ENCODE measurements around the gene STOX1. TPM values are rescaled to one million over a fixed set of nuclear protein-coding genes. Genes with fewer than 3 reads are reported as not detected.

The STOX1 gene
- total RNA-seq, 3 donors from 2014 or later (not counting 1 experiment from before 2014, with no cell fraction given), result 0.07 TPM; not detected in 2

DNA sequence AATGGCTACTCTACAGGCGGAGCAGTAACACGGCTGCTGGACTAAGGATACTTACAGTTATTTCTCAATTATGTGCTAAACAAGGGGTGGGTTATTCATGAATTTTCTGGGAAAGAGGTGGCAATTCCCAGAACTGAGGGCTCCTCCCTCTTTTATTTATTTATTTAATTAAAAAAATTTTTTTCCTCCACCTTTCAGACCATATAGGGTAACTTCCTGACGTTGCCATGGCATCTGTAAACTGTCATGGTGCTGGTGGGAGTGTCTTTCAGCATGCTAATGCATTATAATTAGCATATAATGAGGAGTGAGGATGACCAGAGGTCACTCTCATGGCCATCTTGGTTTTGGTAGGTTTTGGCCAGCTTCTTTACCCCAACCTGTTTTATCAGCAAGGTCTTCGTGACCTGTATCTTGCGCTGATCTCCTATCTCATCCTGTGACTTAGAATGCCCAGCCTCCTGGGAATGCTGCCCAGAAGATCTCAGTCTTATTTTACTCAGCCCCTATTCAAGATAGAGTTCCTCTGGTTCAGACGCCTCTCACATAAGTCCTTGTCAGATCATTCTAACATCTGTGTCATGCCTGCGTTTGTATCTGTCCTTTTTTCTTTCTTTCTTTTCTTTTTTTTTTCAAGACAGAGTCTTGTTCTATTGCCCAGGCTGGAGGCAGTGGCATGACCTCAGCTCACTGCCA lies 15.9 kb upstream of the STOX1 start:
- Mint-ChIP-seq H3K27ac (no peak overlapping the region), H3K27me3 (ENCODE audit: low read depth in 2 of 2) (no peaks in the 10 kb centered on the region), H3K9me3 (no peaks in the 10 kb centered on the region), H3K4me3 (no peak overlapping the region), H3K36me3 (no peaks in the 10 kb centered on the region), H3K4me1 (no peaks in the 10 kb centered on the region)
- no peak overlapping the region for H3K27ac ChIP-seq (ENCODE audit: low read length)
- H3K4me3 ChIP-seq (ENCODE audit: low read length), result no peak overlapping the region
- intact Hi-C loops (cut with micrococcal nuclease), result no loop called here
- WGBS (ENCODE audit: insufficient coverage), result 95% methylated on average over 6 of the region's 7 CpGs
- H3K9me3 ChIP-seq (ENCODE audit: control insufficient read depth, insufficient read depth, low read length), result no peaks in the 10 kb centered on the region
- no peaks in the 10 kb centered on the region for H3K36me3 ChIP-seq (ENCODE audit: control insufficient read depth, insufficient read depth, low read length)
- DNase-seq (no peak), ATAC-seq (no peak)
- H3K4me1 ChIP-seq (ENCODE audit: control insufficient read depth, insufficient read depth, low read length), result no peaks in the 10 kb centered on the region
- no peaks in the 10 kb centered on the region for H3K27me3 ChIP-seq (ENCODE audit: control insufficient read depth, insufficient read depth, low read length)
- TF ChIP-seq, protein P1, sequence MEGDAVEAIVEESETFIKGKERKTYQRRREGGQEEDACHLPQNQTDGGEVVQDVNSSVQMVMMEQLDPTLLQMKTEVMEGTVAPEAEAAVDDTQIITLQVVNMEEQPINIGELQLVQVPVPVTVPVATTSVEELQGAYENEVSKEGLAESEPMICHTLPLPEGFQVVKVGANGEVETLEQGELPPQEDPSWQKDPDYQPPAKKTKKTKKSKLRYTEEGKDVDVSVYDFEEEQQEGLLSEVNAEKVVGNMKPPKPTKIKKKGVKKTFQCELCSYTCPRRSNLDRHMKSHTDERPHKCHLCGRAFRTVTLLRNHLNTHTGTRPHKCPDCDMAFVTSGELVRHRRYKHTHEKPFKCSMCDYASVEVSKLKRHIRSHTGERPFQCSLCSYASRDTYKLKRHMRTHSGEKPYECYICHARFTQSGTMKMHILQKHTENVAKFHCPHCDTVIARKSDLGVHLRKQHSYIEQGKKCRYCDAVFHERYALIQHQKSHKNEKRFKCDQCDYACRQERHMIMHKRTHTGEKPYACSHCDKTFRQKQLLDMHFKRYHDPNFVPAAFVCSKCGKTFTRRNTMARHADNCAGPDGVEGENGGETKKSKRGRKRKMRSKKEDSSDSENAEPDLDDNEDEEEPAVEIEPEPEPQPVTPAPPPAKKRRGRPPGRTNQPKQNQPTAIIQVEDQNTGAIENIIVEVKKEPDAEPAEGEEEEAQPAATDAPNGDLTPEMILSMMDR (IDR thresholded peaks at IDR 0.05), result no peak

GRCh38 chr10:68812420-68812819 lies 14.9 kb upstream of the STOX1 start:
- 90% methylated on average over 4 of the region's 4 CpGs for WGBS (ENCODE audit: insufficient coverage)
- no peaks in the 10 kb centered on the region for H3K27me3 Mint-ChIP-seq (ENCODE audit: low read depth in 2 of 2)
- H3K36me3 Mint-ChIP-seq, result no peaks in the 10 kb centered on the region
- no peak for DNase-seq
- no peak for ATAC-seq
- Histone ChIP-seq H3K4me1 (ENCODE audit: control insufficient read depth, insufficient read depth, low read length) (no peaks in the 10 kb centered on the region), H3K27me3 (ENCODE audit: control insufficient read depth, insufficient read depth, low read length) (no peaks in the 10 kb centered on the region), H3K36me3 (ENCODE audit: control insufficient read depth, insufficient read depth, low read length) (no peaks in the 10 kb centered on the region), H3K27ac (ENCODE audit: low read length) (no peak overlapping the region), H3K4me3 (ENCODE audit: low read length) (no peak overlapping the region), H3K9me3 (ENCODE audit: control insufficient read depth, insufficient read depth, low read length) (no peaks in the 10 kb centered on the region)
- intact Hi-C loops (cut with micrococcal nuclease), result no loop called here
- H3K4me1 Mint-ChIP-seq, result no peaks in the 10 kb centered on the region
- no peak overlapping the region for H3K4me3 Mint-ChIP-seq
- no peaks in the 10 kb centered on the region for H3K9me3 Mint-ChIP-seq
- no peak overlapping the region for H3K27ac Mint-ChIP-seq
- TF ChIP-seq, protein P1 (IDR thresholded peaks at IDR 0.05), result no peak

- TF ChIP-seq, protein P1 (IDR thresholded peaks at IDR 0.05), result no peak
- Mint-ChIP-seq H3K27ac (no peak overlapping the region), H3K9me3 (no peaks in the 10 kb centered on the region), H3K4me3 (no peak overlapping the region), H3K36me3 (no peaks in the 10 kb centered on the region), H3K4me1 (no peaks in the 10 kb centered on the region), H3K27me3 (ENCODE audit: low read depth in 2 of 2) (no peaks in the 10 kb centered on the region)
- DNase-seq (no peak), ATAC-seq (no peak)
- Histone ChIP-seq H3K4me3 (ENCODE audit: low read length) (no peak overlapping the region), H3K9me3 (ENCODE audit: control insufficient read depth, insufficient read depth, low read length) (no peaks in the 10 kb centered on the region), H3K4me1 (ENCODE audit: control insufficient read depth, insufficient read depth, low read length) (no peaks in the 10 kb centered on the region), H3K36me3 (ENCODE audit: control insufficient read depth, insufficient read depth, low read length) (no peaks in the 10 kb centered on the region), H3K27me3 (ENCODE audit: control insufficient read depth, insufficient read depth, low read length) (no peaks in the 10 kb centered on the region), H3K27ac (ENCODE audit: low read length) (no peak overlapping the region)
- intact Hi-C loops (cut with micrococcal nuclease), result no loop called here
These were observed 13.8 kb upstream of the STOX1 start for GRCh38 chr10:68813559-68813958.
